ENCODE measurements around the gene ABCA7.

Gene ABCA7

DNA sequence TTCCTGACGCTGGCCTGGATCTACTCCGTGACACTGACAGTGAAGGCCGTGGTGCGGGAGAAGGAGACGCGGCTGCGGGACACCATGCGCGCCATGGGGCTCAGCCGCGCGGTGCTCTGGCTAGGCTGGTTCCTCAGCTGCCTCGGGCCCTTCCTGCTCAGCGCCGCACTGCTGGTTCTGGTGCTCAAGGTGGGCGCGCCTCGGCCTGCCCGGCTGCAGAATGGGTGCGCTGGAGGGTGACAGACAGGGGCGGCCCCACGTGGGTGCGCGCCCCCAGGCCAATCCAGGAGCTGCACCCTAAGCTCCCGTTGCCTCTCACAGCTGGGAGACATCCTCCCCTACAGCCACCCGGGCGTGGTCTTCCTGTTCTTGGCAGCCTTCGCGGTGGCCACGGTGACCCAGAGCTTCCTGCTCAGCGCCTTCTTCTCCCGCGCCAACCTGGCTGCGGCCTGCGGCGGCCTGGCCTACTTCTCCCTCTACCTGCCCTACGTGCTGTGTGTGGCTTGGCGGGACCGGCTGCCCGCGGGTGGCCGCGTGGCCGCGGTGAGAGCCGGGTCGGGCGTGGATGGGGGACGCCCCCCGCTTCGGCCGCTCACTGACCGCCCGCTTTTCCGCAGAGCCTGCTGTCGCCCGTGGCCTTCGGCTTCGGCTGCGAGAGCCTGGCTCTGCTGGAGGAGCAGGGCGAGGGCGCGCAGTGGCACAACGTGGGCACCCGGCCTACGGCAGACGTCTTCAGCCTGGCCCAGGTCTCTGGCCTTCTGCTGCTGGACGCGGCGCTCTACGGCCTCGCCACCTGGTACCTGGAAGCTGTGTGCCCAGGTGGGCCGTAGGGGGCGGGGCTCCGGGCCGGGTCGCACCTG lies 7.2 kb downstream of the ABCA7 start:
- TF ChIP-seq PAX5 (IDR thresholded peaks at IDR 0.05; ENCODE audit: insufficient read depth, low read length, severe bottlenecking), result no peak
- TF ChIP-seq POLR2AphosphoS5 (IDR thresholded peaks at IDR 0.05; ENCODE audit: low read depth, low read length), result no peak
- TF ChIP-seq TAF1 (IDR thresholded peaks at IDR 0.05; ENCODE audit: low read depth, low read length), result no peak
- no peak for TF ChIP-seq SPI1 (IDR thresholded peaks at IDR 0.05; ENCODE audit: low read depth, low read length)
- TF ChIP-seq POLR2A (IDR thresholded peaks at IDR 0.05; ENCODE audit: low read depth, low read length), result no peak
- no peak for TF ChIP-seq POU2F2 (IDR thresholded peaks at IDR 0.05; ENCODE audit: low read depth, low read length)
- DNase-seq (ENCODE audit: insufficient read length, low spot score) (no peak), FAIRE-seq (peak; percentile 67)

DNA sequence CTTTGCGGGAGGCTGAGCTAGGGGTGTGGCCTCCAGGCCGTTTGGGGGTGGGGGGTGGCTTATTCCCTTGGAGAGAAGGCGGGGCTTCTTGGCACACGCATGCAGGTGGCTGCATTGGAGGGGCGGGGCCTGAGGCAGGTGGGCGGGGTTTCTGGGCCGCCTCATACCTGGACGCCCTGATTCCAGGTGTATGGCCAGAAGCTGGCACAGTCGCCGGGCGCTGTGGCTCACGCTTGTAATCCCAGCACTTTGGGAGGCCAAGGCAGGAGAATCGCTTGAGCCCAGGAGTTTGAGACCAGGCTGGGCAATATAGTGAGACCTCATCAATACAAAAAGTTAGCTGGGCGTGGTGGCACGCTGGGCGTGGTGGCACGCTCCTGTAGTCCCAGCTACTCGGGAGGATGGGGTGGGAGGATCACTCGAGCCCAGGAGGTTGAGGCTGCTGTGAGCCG lies 7.8 kb downstream of the ABCA7 start:
- FAIRE-seq (no peak), DNase-seq (ENCODE audit: insufficient read length, low spot score) (no peak)
- TF ChIP-seq POLR2AphosphoS5 (IDR thresholded peaks at IDR 0.05; ENCODE audit: low read depth, low read length), result no peak
- no peak for TF ChIP-seq POU2F2 (IDR thresholded peaks at IDR 0.05; ENCODE audit: low read depth, low read length)
- no peak for TF ChIP-seq TAF1 (IDR thresholded peaks at IDR 0.05; ENCODE audit: low read depth, low read length)
- TF ChIP-seq PAX5 (IDR thresholded peaks at IDR 0.05; ENCODE audit: insufficient read depth, low read length, severe bottlenecking), result no peak
- no peak for TF ChIP-seq POLR2A (IDR thresholded peaks at IDR 0.05; ENCODE audit: low read depth, low read length)
- no peak for TF ChIP-seq SPI1 (IDR thresholded peaks at IDR 0.05; ENCODE audit: low read depth, low read length)

DNA sequence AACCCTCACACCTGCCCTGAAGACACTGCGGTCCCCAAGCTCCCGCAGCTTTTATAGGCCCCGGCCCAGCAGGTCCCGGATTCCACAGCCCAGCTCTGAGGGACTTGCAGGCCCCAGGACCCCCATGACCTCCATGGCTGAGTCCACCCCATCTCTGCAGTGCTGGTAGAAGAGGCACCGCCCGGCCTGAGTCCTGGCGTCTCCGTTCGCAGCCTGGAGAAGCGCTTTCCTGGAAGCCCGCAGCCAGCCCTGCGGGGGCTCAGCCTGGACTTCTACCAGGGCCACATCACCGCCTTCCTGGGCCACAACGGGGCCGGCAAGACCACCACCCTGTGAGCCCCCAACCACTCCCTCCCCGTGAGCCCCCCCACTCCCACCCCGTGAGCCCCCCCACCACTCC lies 9.2 kb downstream of the ABCA7 start:
- DNase-seq (ENCODE audit: insufficient read length, low spot score) (no peak), FAIRE-seq (no peak)
- TF ChIP-seq SPI1 (IDR thresholded peaks at IDR 0.05; ENCODE audit: low read depth, low read length) (no peak), POLR2AphosphoS5 (IDR thresholded peaks at IDR 0.05; ENCODE audit: low read depth, low read length) (no peak), PAX5 (IDR thresholded peaks at IDR 0.05; ENCODE audit: insufficient read depth, low read length, severe bottlenecking) (no peak), POLR2A (IDR thresholded peaks at IDR 0.05; ENCODE audit: low read depth, low read length) (no peak), POU2F2 (IDR thresholded peaks at IDR 0.05; ENCODE audit: low read depth, low read length) (no peak), TAF1 (IDR thresholded peaks at IDR 0.05; ENCODE audit: low read depth, low read length) (no peak)

DNA sequence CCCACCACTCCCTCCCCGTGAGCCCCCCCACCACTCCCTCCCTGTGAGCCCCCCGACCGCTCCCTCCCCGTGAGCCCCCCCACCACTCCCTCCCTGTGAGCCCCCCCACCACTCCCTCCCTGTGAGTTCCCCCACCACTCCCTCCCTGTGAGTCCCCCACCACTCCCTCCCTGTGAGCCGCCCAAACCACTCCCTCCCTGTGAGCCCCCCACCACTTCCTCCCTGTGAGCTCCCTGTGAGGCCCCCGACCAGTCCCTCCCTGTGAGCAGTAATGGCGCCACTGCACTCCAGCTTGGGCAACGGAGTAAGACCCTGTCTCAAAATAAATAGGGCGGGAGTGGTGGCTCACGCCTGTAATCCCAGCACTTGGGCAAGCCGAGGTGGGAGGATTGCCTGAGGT lies 9.9 kb downstream of the ABCA7 start:
- FAIRE-seq, result no peak
- TF ChIP-seq POU2F2 (IDR thresholded peaks at IDR 0.05; ENCODE audit: low read depth, low read length) (no peak), SPI1 (IDR thresholded peaks at IDR 0.05; ENCODE audit: low read depth, low read length) (no peak), PAX5 (IDR thresholded peaks at IDR 0.05; ENCODE audit: insufficient read depth, low read length, severe bottlenecking) (no peak), POLR2AphosphoS5 (IDR thresholded peaks at IDR 0.05; ENCODE audit: low read depth, low read length) (no peak), POLR2A (IDR thresholded peaks at IDR 0.05; ENCODE audit: low read depth, low read length) (no peak), TAF1 (IDR thresholded peaks at IDR 0.05; ENCODE audit: low read depth, low read length) (no peak)
- DNase-seq (ENCODE audit: insufficient read length, low spot score), result no peak

DNA sequence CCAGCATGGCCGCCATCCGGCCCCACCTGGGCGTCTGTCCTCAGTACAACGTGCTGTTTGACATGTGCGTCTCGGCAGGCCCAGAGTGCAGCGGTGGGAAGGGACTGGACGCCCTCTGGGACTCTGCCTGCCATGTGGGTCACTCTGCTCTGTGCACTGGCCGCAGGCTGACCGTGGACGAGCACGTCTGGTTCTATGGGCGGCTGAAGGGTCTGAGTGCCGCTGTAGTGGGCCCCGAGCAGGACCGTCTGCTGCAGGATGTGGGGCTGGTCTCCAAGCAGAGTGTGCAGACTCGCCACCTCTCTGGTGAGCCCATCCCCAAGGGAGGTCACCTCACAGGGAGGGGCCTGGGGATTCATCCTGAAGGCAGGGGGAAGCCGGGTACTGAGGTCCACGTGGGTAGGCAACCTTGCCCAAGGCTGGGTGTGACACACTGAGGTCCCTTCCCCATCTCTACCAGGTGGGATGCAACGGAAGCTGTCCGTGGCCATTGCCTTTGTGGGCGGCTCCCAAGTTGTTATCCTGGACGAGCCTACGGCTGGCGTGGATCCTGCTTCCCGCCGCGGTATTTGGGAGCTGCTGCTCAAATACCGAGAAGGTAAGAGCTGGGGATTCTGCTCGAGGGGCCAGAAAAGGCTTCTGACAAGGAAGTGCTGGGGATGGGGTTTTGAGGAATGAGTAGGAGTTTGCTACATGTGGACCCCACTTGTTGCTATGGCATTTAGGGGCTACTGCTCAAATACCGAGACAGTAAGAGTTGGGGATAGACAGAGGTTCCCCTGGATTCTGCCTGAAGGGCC lies 11.3 kb downstream of the ABCA7 start:
- no peak for TF ChIP-seq POU2F2 (IDR thresholded peaks at IDR 0.05; ENCODE audit: low read depth, low read length)
- TF ChIP-seq TAF1 (IDR thresholded peaks at IDR 0.05; ENCODE audit: low read depth, low read length), result no peak
- TF ChIP-seq PAX5 (IDR thresholded peaks at IDR 0.05; ENCODE audit: insufficient read depth, low read length, severe bottlenecking), result no peak
- FAIRE-seq (no peak), DNase-seq (ENCODE audit: insufficient read length, low spot score) (no peak)

DNA sequence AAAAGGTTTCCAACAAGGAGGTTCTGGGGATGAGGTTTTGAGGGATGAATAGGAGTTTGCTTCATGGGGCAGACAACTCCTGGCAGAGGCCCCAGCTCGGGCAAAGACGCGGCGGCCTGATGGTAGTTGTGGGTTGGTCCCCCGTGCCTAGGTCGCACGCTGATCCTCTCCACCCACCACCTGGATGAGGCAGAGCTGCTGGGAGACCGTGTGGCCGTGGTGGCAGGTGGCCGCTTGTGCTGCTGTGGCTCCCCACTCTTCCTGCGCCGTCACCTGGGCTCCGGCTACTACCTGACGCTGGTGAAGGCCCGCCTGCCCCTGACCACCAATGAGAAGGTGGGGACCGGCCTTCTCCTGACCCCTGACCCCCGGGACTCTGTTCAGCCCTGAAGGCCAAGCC lies 11.9 kb downstream of the ABCA7 start:
- no peak for TF ChIP-seq SPI1 (IDR thresholded peaks at IDR 0.05; ENCODE audit: low read depth, low read length)
- no peak for TF ChIP-seq POLR2A (IDR thresholded peaks at IDR 0.05; ENCODE audit: low read depth, low read length)
- no peak for TF ChIP-seq TAF1 (IDR thresholded peaks at IDR 0.05; ENCODE audit: low read depth, low read length)
- no peak for TF ChIP-seq POU2F2 (IDR thresholded peaks at IDR 0.05; ENCODE audit: low read depth, low read length)
- no peak for TF ChIP-seq PAX5 (IDR thresholded peaks at IDR 0.05; ENCODE audit: insufficient read depth, low read length, severe bottlenecking)
- no peak for TF ChIP-seq POLR2AphosphoS5 (IDR thresholded peaks at IDR 0.05; ENCODE audit: low read depth, low read length)
- FAIRE-seq (no peak), DNase-seq (ENCODE audit: insufficient read length, low spot score) (no peak)

DNA sequence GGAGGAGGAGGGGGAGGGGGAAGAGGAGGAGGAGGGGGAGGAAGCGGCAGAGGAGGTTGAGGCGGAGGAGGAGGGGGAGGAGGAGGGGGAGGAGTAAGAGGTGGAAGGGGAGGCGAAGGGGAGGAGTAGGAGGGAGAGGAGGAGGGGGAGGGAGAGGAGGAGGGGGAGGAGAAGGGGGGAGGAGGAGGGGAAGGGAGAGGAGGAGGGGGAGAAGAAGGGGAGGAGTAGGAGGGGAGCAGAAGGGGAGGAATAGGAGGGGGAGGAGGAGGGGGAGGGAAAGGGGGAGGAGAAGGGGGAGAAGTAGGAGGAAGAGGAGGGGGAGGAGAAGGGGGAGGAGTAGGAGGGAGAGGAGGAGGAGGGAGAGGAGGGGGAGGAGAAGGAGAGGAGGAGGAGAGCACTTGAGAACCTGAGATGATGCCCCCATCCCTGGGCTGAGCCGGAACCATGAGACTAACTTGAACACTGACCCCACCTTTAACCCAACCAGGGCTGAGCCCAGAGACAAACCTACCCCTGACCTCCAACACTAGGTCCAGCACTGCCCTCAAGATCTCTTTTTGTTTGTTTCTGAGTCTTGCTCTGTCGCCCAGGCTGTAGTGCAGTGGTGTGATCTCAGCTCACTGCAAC lies 12.6 kb downstream of the ABCA7 start:
- TF ChIP-seq POLR2A (IDR thresholded peaks at IDR 0.05; ENCODE audit: low read depth, low read length) (no peak), TAF1 (IDR thresholded peaks at IDR 0.05; ENCODE audit: low read depth, low read length) (no peak), PAX5 (IDR thresholded peaks at IDR 0.05; ENCODE audit: insufficient read depth, low read length, severe bottlenecking) (no peak), SPI1 (IDR thresholded peaks at IDR 0.05; ENCODE audit: low read depth, low read length) (no peak), POLR2AphosphoS5 (IDR thresholded peaks at IDR 0.05; ENCODE audit: low read depth, low read length) (no peak)
- FAIRE-seq, result no peak
- DNase-seq (ENCODE audit: insufficient read length, low spot score), result no peak

DNA sequence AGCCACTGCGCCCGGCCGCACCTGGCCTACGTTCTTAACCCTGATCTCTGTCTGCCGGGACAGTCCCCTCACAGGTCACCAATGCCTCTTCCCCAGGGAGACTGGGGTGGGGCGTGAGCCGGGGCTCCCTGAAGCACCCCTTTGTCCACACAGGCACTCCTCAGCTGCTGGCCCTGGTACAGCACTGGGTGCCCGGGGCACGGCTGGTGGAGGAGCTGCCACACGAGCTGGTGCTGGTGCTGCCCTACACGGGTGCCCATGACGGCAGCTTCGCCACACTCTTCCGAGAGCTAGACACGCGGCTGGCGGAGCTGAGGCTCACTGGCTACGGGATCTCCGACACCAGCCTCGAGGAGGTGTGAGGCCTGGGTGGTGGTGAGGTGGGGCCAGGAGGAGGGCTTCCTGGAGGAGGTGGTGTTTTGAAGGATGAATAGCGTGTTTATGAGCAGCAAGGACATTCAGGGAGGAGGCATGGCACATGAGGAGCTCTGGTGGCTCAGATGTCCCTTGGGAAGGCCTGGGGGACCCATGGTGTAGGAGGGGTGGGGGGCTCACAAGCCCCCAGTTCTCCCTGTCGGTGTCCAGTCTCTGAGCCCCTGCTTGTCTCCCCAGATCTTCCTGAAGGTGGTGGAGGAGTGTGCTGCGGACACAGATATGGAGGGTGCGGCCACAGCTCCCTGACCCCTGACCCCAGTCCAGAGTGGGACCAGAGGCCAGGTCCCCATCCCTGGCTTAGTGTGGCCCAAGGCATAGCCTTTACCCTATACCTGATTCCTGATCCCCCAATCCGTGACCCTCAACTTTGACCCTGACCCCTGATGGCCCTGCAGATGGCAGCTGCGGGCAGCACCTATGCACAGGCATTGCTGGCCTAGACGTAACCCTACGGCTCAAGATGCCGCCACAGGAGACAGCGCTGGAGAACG lies 13.5 kb downstream of the ABCA7 start:
- TF ChIP-seq POU2F2 (IDR thresholded peaks at IDR 0.05; ENCODE audit: low read depth, low read length) (no peak), POLR2A (IDR thresholded peaks at IDR 0.05; ENCODE audit: low read depth, low read length) (no peak), POLR2AphosphoS5 (IDR thresholded peaks at IDR 0.05; ENCODE audit: low read depth, low read length) (no peak), PAX5 (IDR thresholded peaks at IDR 0.05; ENCODE audit: insufficient read depth, low read length, severe bottlenecking) (no peak), SPI1 (IDR thresholded peaks at IDR 0.05; ENCODE audit: low read depth, low read length) (no peak), TAF1 (IDR thresholded peaks at IDR 0.05; ENCODE audit: low read depth, low read length) (no peak)
- FAIRE-seq (no peak), DNase-seq (ENCODE audit: insufficient read length, low spot score) (no peak)

Data from GM12891 (cell line).